ENCODE results near the gene NUBP1.

NUBP1 gene

GRCh38 chr16:10813099-10813455 lies 69.4 kb downstream of the NUBP1 start:
- H3K4me1 ChIP-seq (ENCODE audit: low read length) = peaks cover 77% of the 10 kb centered on the region
- no peaks in the 10 kb centered on the region for H3K79me2 ChIP-seq (ENCODE audit: low read length)
- peak overlapping the region; percentile 97 for H3K27ac ChIP-seq (ENCODE audit: low read length)
- H3K36me3 ChIP-seq (replicated peaks; ENCODE audit: low read depth, low read length) = peaks cover 3% of the 10 kb centered on the region
- H4K20me1 ChIP-seq (ENCODE audit: insufficient read depth, low read length) = no peaks in the 10 kb centered on the region
- peak overlapping the region; percentile 56 for H3K4me3 ChIP-seq (ENCODE audit: low read length)
- H2AFZ ChIP-seq (ENCODE audit: low read depth, low read length) = no peak overlapping the region
- H3K27me3 ChIP-seq (ENCODE audit: low read depth, low read length) = no peaks in the 10 kb centered on the region
- TF ChIP-seq EZH2phosphoT487 (IDR thresholded peaks at IDR 0.05; ENCODE audit: low read depth) = no peak
- TF ChIP-seq CTCF (IDR thresholded peaks at IDR 0.05; ENCODE audit: low read depth, low read length) = no peak
- peak overlapping the region; percentile 78 for H3K4me2 ChIP-seq (ENCODE audit: low read length)
- peak overlapping the region; percentile 67 for H3K9ac ChIP-seq (ENCODE audit: low read length)
- H3K9me3 ChIP-seq (ENCODE audit: insufficient read depth, low read length) = 0 out of 2 replicates have a peak, but pooled peaks cover 3% of the 10 kb centered on the region

- Histone ChIP-seq H4K20me1 (ENCODE audit: insufficient read depth, low read length) (no peaks in the 10 kb centered on the region), H3K4me3 (ENCODE audit: low read length) (no peak overlapping the region), H3K79me2 (ENCODE audit: low read length) (no peaks in the 10 kb centered on the region), H3K36me3 (replicated peaks; ENCODE audit: low read depth, low read length) (no peaks in the 10 kb centered on the region), H3K4me2 (ENCODE audit: low read length) (no peak overlapping the region), H3K27ac (ENCODE audit: low read length) (no peak overlapping the region), H3K4me1 (ENCODE audit: low read length) (peaks cover 65% of the 10 kb centered on the region), H3K9me3 (ENCODE audit: insufficient read depth, low read length) (no peaks in the 10 kb centered on the region), H3K27me3 (ENCODE audit: low read depth, low read length) (no peaks in the 10 kb centered on the region), H3K9ac (ENCODE audit: low read length) (no peak overlapping the region), H2AFZ (ENCODE audit: low read depth, low read length) (no peak overlapping the region)
- no peak for TF ChIP-seq EZH2phosphoT487 (IDR thresholded peaks at IDR 0.05; ENCODE audit: low read depth)
- no peak for TF ChIP-seq CTCF (IDR thresholded peaks at IDR 0.05; ENCODE audit: low read depth, low read length)
Observed at GRCh38 chr16:10817514-10817913, 73.9 kb downstream of the NUBP1 start.

GRCh38 chr16:10817963-10818941 lies 74.6 kb downstream of the NUBP1 start, which contains the start of gene TVP23A:
TVP23A (minus strand) TSS chr16:10818794; CDS start chr16:10818493, 301 bp downstream.
- no peak within 1 kb of the TSS for H3K27ac ChIP-seq (ENCODE audit: low read length)
- TF ChIP-seq CTCF (IDR thresholded peaks at IDR 0.05; ENCODE audit: low read depth, low read length) = no peak
- no peak for TF ChIP-seq EZH2phosphoT487 (IDR thresholded peaks at IDR 0.05; ENCODE audit: low read depth)
- no peak within 1 kb of the TSS for H3K4me3 ChIP-seq (ENCODE audit: low read length)
- no peaks in the 10 kb centered on the region for H3K9me3 ChIP-seq (ENCODE audit: insufficient read depth, low read length)
- peaks cover 65% of the 10 kb centered on the region for H3K4me1 ChIP-seq (ENCODE audit: low read length)
- H3K9ac ChIP-seq (ENCODE audit: low read length) = no peak within 1 kb of the TSS
- H3K27me3 ChIP-seq (ENCODE audit: low read depth, low read length) = no peaks in the 10 kb centered on the region
- no peak within 1 kb of the TSS for H2AFZ ChIP-seq (ENCODE audit: low read depth, low read length)
- no peaks in the 10 kb centered on the region for H3K79me2 ChIP-seq (ENCODE audit: low read length)
- no peaks in the 10 kb centered on the region for H3K36me3 ChIP-seq (replicated peaks; ENCODE audit: low read depth, low read length)
- H4K20me1 ChIP-seq (ENCODE audit: insufficient read depth, low read length) = no peaks in the 10 kb centered on the region
- no peak within 1 kb of the TSS for H3K4me2 ChIP-seq (ENCODE audit: low read length)
